Prostate gland (tissue), 2 donors: ENCODE measurements around the gene KIF26B.

ENCODE experiments used
- CTCF ChIP-seq, 4 experiments: fragments of 200-600 bp in 2 of 4; fragments of 450-650 bp in 2 of 4; sonication (generic) in 2 of 4; IDR thresholded peaks; 1 replicate in 3 of 4; 2 replicates in 1 of 4; pipeline ENCODE4 v1.5.1; 2016 to 2019; ENCODE audit warnings: antibody characterized with exemption in 4 of 4, mild to moderate bottlenecking in 2 of 4, moderate library complexity in 2 of 4
- POLR2A ChIP-seq: fragments of 450-650 bp; IDR thresholded peaks from one replicate; pipeline ENCODE4 v1.6.1; 2016; ENCODE audit warnings: antibody characterized with exemption, mild to moderate bottlenecking

GRCh38 chr1:245108246-245108645, 46.5 kb upstream of the KIF26B start:
- TF ChIP-seq CTCF (IDR thresholded peaks at IDR 0.05), result no peak
- no peak for TF ChIP-seq POLR2A
